ENCODE data around the gene CDH11. TPM values are rescaled to one million over a fixed set of nuclear protein-coding genes. Genes with fewer than 3 reads are reported as not detected.

The CDH11 gene
- total and polyA plus RNA-seq, 10 of the 15 experiments (the other 5 are each of a cell fraction or from before 2014, with no cell fraction given), result 0.31 to 9.7 (median 0.87) TPM

GRCh38 chr16:65045961-65046360, 75.9 kb downstream of the CDH11 start:
- no peaks in the 10 kb centered on the region for H4K20me1 ChIP-seq (ENCODE audit: control insufficient read depth, insufficient read depth)
- 21% methylated on average over 7 of the region's 7 CpGs for WGBS (ENCODE audit: insufficient coverage, insufficient replicate concordance, low lambda C conversion rate, missing lambda C conversion rate)
- H3K4me2 ChIP-seq (ENCODE audit: control insufficient read depth, insufficient read depth), result no peak overlapping the region
- in situ Hi-C loops (cut with MboI) (no loop called here), intact Hi-C loops (cut with micrococcal nuclease; ENCODE audit: unreplicated experiment) (no loop called here)
- no peaks in the 10 kb centered on the region for H3K27me3 ChIP-seq (replicated peaks in 1 of 2; ENCODE audit: control insufficient read depth in 2 of 2, insufficient read depth in 2 of 2, low read length in 1 of 2)
- FAIRE-seq, result no peak
- no peaks in the 10 kb centered on the region for H3K79me2 ChIP-seq (ENCODE audit: control insufficient read depth, insufficient read depth, low read length)
- TF ChIP-seq DPF2 (IDR thresholded peaks at IDR 0.05) (no peak), ATF2 (IDR thresholded peaks at IDR 0.05; ENCODE audit: low read length) (no peak), NFIC (IDR thresholded peaks at IDR 0.05; ENCODE audit: low read depth, low read length) (no peak), SMC3 (IDR thresholded peaks at IDR 0.05; ENCODE audit: borderline replicate concordance, low read length) (no peak), WRNIP1 (IDR thresholded peaks at IDR 0.05; ENCODE audit: borderline replicate concordance, low read depth, low read length) (no peak), TARDBP (IDR thresholded peaks at IDR 0.05; ENCODE audit: borderline replicate concordance) (no peak), NFXL1 (IDR thresholded peaks at IDR 0.05; ENCODE audit: borderline replicate concordance) (no peak), HDGF (IDR thresholded peaks at IDR 0.05) (no peak), HSF1 (IDR thresholded peaks at IDR 0.05; ENCODE audit: low read depth, low read length) (no peak), NRF1 (conservative IDR thresholded peaks at IDR 0.05; ENCODE audit: low read depth, low read length) (no peak), ZBTB33 (IDR thresholded peaks at IDR 0.05) (no peak), NR2C1 (IDR thresholded peaks at IDR 0.05) (no peak), ESRRA (IDR thresholded peaks at IDR 0.05; ENCODE audit: low read length) (no peak), FOXK2 (IDR thresholded peaks at IDR 0.05) (no peak), ZNF24 (IDR thresholded peaks at IDR 0.05) (no peak), PBX3 (IDR thresholded peaks at IDR 0.05; ENCODE audit: insufficient replicate concordance, low read depth, low read length) (no peak), CTCF (IDR thresholded peaks at IDR 0.05 in 2 of 3, conservative IDR thresholded peaks at IDR 0.05 in 1 of 3; ENCODE audit: control insufficient read depth in 2 of 3, extremely low read depth in 1 of 3, insufficient read depth in 1 of 3, low read depth in 3 of 3, low read length in 3 of 3) (no peak), PAX5 (IDR thresholded peaks at IDR 0.05; ENCODE audit: borderline replicate concordance, low read depth, low read length) (no peak), KDM1A (IDR thresholded peaks at IDR 0.05; ENCODE audit: borderline replicate concordance) (no peak)
- ChIA-PET RAD21 (ENCODE audit: unreplicated experiment) (no interaction called here), SMC1A (ENCODE audit: uncharacterized antibody, unreplicated experiment) (no interaction called here), CTCF (no interaction called here), POLR2A (no interaction called here)
- no peak for DNase-seq (ENCODE audit: low read depth, low spot score)
- no peaks in the 10 kb centered on the region for H3K4me1 ChIP-seq (ENCODE audit: control insufficient read depth, insufficient read depth, low read length)
- no TSS peak for BruUV-seq (replicated peaks)
- H3K9ac ChIP-seq (ENCODE audit: control insufficient read depth, insufficient read depth, low read length), result no peak overlapping the region
- H3K4me3 ChIP-seq, result no peak overlapping the region
- H2AFZ ChIP-seq (ENCODE audit: control insufficient read depth, low read depth, low read length), result no peak overlapping the region
- ATAC-seq, result no peak
- no peaks in the 10 kb centered on the region for H3K36me3 ChIP-seq (ENCODE audit: control insufficient read depth in 2 of 2, insufficient read depth in 2 of 2, low read length in 1 of 2)
- no peaks in the 10 kb centered on the region for H3K9me3 ChIP-seq (replicated peaks; ENCODE audit: control insufficient read depth, insufficient read depth, low read length)
- no peak overlapping the region for H3K27ac ChIP-seq (ENCODE audit: control insufficient read depth, insufficient read depth)

Data from GM12878 (cell line).